Loucy (cell line): ENCODE results near the gene SHC3.

ENCODE experiments used
- H2AFZ ChIP-seq: fragments of 200-600 bp; sonication (generic); 2 replicates; pipeline ENCODE4 v1.6.0; 2016; ENCODE audit warnings: antibody characterized with exemption, mild to moderate bottlenecking, low read length, moderate library complexity
- H3F3A ChIP-seq: fragments of 200-600 bp; 2 replicates; pipeline ENCODE4 v1.6.0; 2016; ENCODE audit warnings: antibody characterized with exemption, low read depth, mild to moderate bottlenecking
- H3K27me3 ChIP-seq: fragments of 200-600 bp; sonication (generic); 2 replicates; pipeline ENCODE4 v1.6.1; 2014; ENCODE audit warnings: low read length, mild to moderate bottlenecking; ENCODE audit not compliant: insufficient read depth, poor library complexity, severe bottlenecking
- H3K36me3 ChIP-seq: fragments of 200-600 bp; sonication (generic); 2 replicates; pipeline ENCODE4 v1.6.1; 2016; ENCODE audit warnings: low read length; ENCODE audit not compliant: insufficient read depth
- H3K4me1 ChIP-seq: fragments of 200-600 bp; sonication (generic); 2 replicates; pipeline ENCODE4 v1.5.1; 2014; ENCODE audit warnings: low read length, mild to moderate bottlenecking; ENCODE audit not compliant: insufficient read depth, poor library complexity, severe bottlenecking
- H3K4me2 ChIP-seq: fragments of 200-600 bp; sonication (generic); 2 replicates; pipeline ENCODE4 v1.6.0; 2014; ENCODE audit warnings: antibody characterized with exemption, low read length, low read depth, mild to moderate bottlenecking; ENCODE audit not compliant: poor library complexity, severe bottlenecking
- H3K4me3 ChIP-seq: fragments of 200-600 bp; sonication (generic); 2 replicates; pipeline ENCODE4 v1.5.1; 2014; ENCODE audit warnings: low read length, mild to moderate bottlenecking, mixed read lengths; ENCODE audit not compliant: poor library complexity, severe bottlenecking
- H3K79me2 ChIP-seq: fragments of 200-600 bp; sonication (generic); 2 replicates; pipeline ENCODE4 v1.6.1; 2014; ENCODE audit warnings: low read length; ENCODE audit not compliant: insufficient read depth
- H3K9ac ChIP-seq: fragments of 200-600 bp; sonication (generic); 2 replicates; pipeline ENCODE4 v1.6.0; 2014; ENCODE audit warnings: mild to moderate bottlenecking, low read depth, low read length, moderate library complexity; ENCODE audit not compliant: poor library complexity, severe bottlenecking
- H3K9me2 ChIP-seq: fragments of 200-600 bp; sonication (generic); replicated peaks from 2 replicates; pipeline ENCODE4 v1.6.1; 2016; ENCODE audit warnings: low read depth, low read length, mixed read lengths
- H3K9me3 ChIP-seq: fragments of 200-600 bp; sonication (generic); 2 replicates; pipeline ENCODE4 v1.6.1; 2014; ENCODE audit warnings: mild to moderate bottlenecking, antibody characterized with exemption, low read length, low read depth; ENCODE audit not compliant: insufficient read depth
- H4K20me1 ChIP-seq: fragments of 200-600 bp; sonication (generic); 2 replicates; pipeline ENCODE4 v1.6.0; 2014; ENCODE audit warnings: antibody characterized with exemption, low read length, mild to moderate bottlenecking; ENCODE audit not compliant: insufficient read depth, poor library complexity, severe bottlenecking
- CTCF ChIP-seq: fragments of 200-600 bp; sonication (generic); conservative IDR thresholded peaks from 2 replicates; pipeline ENCODE4 v1.5.1; 2014; ENCODE audit warnings: mild to moderate bottlenecking, antibody characterized with exemption, low read length
- EZH2phosphoT487 ChIP-seq: fragments of 200-600 bp; IDR thresholded peaks from 2 replicates; pipeline ENCODE4 v1.6.1; 2018; ENCODE audit warnings: antibody characterized with exemption, mild to moderate bottlenecking, moderate library complexity, borderline replicate concordance

Gene SHC3

GRCh38 chr9:88978034-88978433 is 200.6 kb downstream of the SHC3 start:
- H3K4me1 ChIP-seq = no peaks in the 10 kb centered on the region
- H3K9me2 ChIP-seq = no peaks in the 10 kb centered on the region
- no peak overlapping the region for H2AFZ ChIP-seq
- no peak overlapping the region for H3K4me2 ChIP-seq
- no peaks in the 10 kb centered on the region for H3K79me2 ChIP-seq
- no peaks in the 10 kb centered on the region for H3K36me3 ChIP-seq
- no peaks in the 10 kb centered on the region for H4K20me1 ChIP-seq
- no peaks in the 10 kb centered on the region for H3K27me3 ChIP-seq
- no peak overlapping the region for H3K4me3 ChIP-seq
- no peak for TF ChIP-seq CTCF
- no peak for TF ChIP-seq EZH2phosphoT487
- H3K9me3 ChIP-seq = no peaks in the 10 kb centered on the region
- H3K9ac ChIP-seq = no peak overlapping the region
- no peaks in the 10 kb centered on the region for H3F3A ChIP-seq

GRCh38 chr9:88976890-88977257 is 201.7 kb downstream of the SHC3 start:
- H2AFZ ChIP-seq = no peak overlapping the region
- H3K36me3 ChIP-seq = no peaks in the 10 kb centered on the region
- no peaks in the 10 kb centered on the region for H3K4me1 ChIP-seq
- no peak for TF ChIP-seq EZH2phosphoT487
- no peak for TF ChIP-seq CTCF
- H3K9me3 ChIP-seq = no peaks in the 10 kb centered on the region
- H3K4me2 ChIP-seq = no peak overlapping the region
- H3K79me2 ChIP-seq = no peaks in the 10 kb centered on the region
- H4K20me1 ChIP-seq = no peaks in the 10 kb centered on the region
- H3K9ac ChIP-seq = no peak overlapping the region
- no peaks in the 10 kb centered on the region for H3K9me2 ChIP-seq
- no peaks in the 10 kb centered on the region for H3K27me3 ChIP-seq
- H3F3A ChIP-seq = no peaks in the 10 kb centered on the region; the same call in 1 of the 2 replicates
- H3K4me3 ChIP-seq = no peak overlapping the region

- H4K20me1 ChIP-seq = no peaks in the 10 kb centered on the region
- TF ChIP-seq EZH2phosphoT487 (no peak), CTCF (no peak)
- no peaks in the 10 kb centered on the region for H3K4me1 ChIP-seq
- no peak overlapping the region for H3K4me3 ChIP-seq
- H3K9me3 ChIP-seq = no peaks in the 10 kb centered on the region
- no peaks in the 10 kb centered on the region for H3K9me2 ChIP-seq
- H3K4me2 ChIP-seq = no peak overlapping the region
- no peaks in the 10 kb centered on the region; the same call in 1 of the 2 replicates for H3F3A ChIP-seq
- H3K9ac ChIP-seq = no peak overlapping the region
- no peaks in the 10 kb centered on the region for H3K79me2 ChIP-seq
- H3K27me3 ChIP-seq = no peaks in the 10 kb centered on the region
- 0 out of 2 replicates have a peak overlapping the region, but pooled peaks have one; percentile 12 for H2AFZ ChIP-seq
- H3K36me3 ChIP-seq = no peaks in the 10 kb centered on the region
These were observed 202.4 kb downstream of the SHC3 start for GRCh38 chr9:88975966-88976889.
